ENCODE data around the gene GPR157.

GPR157 gene

DNA sequence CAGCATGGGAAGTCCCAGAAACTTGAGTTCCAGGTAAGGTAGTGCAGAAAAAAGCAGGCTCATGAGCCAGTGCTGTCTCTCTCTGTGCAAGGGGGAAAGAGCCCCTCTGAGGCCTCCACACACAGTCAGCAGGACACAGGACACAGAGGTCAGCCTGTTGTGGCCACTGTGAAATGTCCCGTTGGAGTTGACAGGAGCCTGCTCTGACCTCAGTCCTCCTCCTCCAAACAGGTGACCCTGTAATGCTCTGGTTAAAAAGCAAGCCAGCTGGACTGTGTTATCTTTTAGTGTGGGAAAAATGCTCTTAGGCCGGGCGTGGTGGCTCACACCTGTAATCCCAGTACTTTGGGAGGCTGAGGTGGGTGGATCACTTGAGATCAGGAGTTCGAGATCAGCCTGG lies 24.2 kb upstream of the GPR157 start:
- no peak for ATAC-seq (ENCODE audit: insufficient read depth, low read depth)
- no peaks in the 10 kb centered on the region for H3K79me2 ChIP-seq (ENCODE audit: insufficient read depth, low read length)
- no peaks in the 10 kb centered on the region for H3K4me1 ChIP-seq (ENCODE audit: insufficient read depth, low read length)
- DNase-seq, result no peak
- H3K9me3 ChIP-seq (ENCODE audit: insufficient read depth, low read length, severe bottlenecking), result no peaks in the 10 kb centered on the region
- H3K27ac ChIP-seq (ENCODE audit: low read length), result no peak overlapping the region
- no peak overlapping the region for H2AFZ ChIP-seq (ENCODE audit: low read depth, low read length)
- no peaks in the 10 kb centered on the region for H3K36me3 ChIP-seq (ENCODE audit: insufficient read depth, low read length)
- H3K27me3 ChIP-seq (ENCODE audit: insufficient read depth, low read length, poor library complexity), result no peaks in the 10 kb centered on the region
- no peaks in the 10 kb centered on the region for H4K20me1 ChIP-seq (ENCODE audit: insufficient read depth, low read length)
- H3K4me2 ChIP-seq (ENCODE audit: insufficient read depth, low read length), result no peak overlapping the region
- no peak overlapping the region for H3K9ac ChIP-seq (ENCODE audit: low read depth, low read length)
- no peak overlapping the region for H3K4me3 ChIP-seq (ENCODE audit: low read depth in 1 of 2, low read length in 2 of 2)
- TF ChIP-seq EZH2 (IDR thresholded peaks at IDR 0.05; ENCODE audit: borderline replicate concordance, low read depth, low read length, severe bottlenecking), result no peak
- TF ChIP-seq, protein P1, sequence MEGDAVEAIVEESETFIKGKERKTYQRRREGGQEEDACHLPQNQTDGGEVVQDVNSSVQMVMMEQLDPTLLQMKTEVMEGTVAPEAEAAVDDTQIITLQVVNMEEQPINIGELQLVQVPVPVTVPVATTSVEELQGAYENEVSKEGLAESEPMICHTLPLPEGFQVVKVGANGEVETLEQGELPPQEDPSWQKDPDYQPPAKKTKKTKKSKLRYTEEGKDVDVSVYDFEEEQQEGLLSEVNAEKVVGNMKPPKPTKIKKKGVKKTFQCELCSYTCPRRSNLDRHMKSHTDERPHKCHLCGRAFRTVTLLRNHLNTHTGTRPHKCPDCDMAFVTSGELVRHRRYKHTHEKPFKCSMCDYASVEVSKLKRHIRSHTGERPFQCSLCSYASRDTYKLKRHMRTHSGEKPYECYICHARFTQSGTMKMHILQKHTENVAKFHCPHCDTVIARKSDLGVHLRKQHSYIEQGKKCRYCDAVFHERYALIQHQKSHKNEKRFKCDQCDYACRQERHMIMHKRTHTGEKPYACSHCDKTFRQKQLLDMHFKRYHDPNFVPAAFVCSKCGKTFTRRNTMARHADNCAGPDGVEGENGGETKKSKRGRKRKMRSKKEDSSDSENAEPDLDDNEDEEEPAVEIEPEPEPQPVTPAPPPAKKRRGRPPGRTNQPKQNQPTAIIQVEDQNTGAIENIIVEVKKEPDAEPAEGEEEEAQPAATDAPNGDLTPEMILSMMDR (IDR thresholded peaks at IDR 0.05; ENCODE audit: borderline replicate concordance, extremely low read depth, low read length, poor library complexity, severe bottlenecking), result no peak

DNA sequence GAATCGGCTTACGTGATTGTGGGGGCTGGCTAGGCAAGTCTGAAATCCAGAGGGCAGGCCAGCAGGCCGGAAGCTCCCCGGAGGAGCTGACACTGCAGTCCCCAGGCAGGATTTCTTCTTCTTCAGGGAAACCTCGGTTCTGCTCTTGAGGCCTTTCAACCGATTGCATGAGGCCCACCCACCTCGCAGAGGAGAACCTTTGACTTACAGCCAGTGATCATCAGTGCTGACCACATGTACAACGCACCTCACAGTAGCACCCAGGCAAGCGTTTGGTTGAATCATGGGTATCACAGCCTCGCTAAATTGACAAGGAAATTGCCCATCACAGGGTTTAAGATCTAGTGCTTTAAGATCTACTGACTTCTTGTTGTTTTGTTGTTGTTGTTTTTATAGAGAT lies 23.6 kb upstream of the GPR157 start:
- Histone ChIP-seq H3K27me3 (ENCODE audit: insufficient read depth, low read length, poor library complexity) (no peaks in the 10 kb centered on the region), H2AFZ (ENCODE audit: low read depth, low read length) (no peak overlapping the region), H3K36me3 (ENCODE audit: insufficient read depth, low read length) (no peaks in the 10 kb centered on the region), H3K4me1 (ENCODE audit: insufficient read depth, low read length) (no peaks in the 10 kb centered on the region), H3K79me2 (ENCODE audit: insufficient read depth, low read length) (no peaks in the 10 kb centered on the region), H3K4me2 (ENCODE audit: insufficient read depth, low read length) (no peak overlapping the region), H3K9me3 (ENCODE audit: insufficient read depth, low read length, severe bottlenecking) (no peaks in the 10 kb centered on the region), H3K9ac (ENCODE audit: low read depth, low read length) (no peak overlapping the region), H3K27ac (ENCODE audit: low read length) (no peak overlapping the region), H3K4me3 (ENCODE audit: low read depth in 1 of 2, low read length in 2 of 2) (no peak overlapping the region), H4K20me1 (ENCODE audit: insufficient read depth, low read length) (no peaks in the 10 kb centered on the region)
- TF ChIP-seq EZH2 (IDR thresholded peaks at IDR 0.05; ENCODE audit: borderline replicate concordance, low read depth, low read length, severe bottlenecking), result no peak
- TF ChIP-seq, protein P1 (IDR thresholded peaks at IDR 0.05; ENCODE audit: borderline replicate concordance, extremely low read depth, low read length, poor library complexity, severe bottlenecking), result no peak
- ATAC-seq (ENCODE audit: insufficient read depth, low read depth), result no peak
- DNase-seq, result no peak

DNA sequence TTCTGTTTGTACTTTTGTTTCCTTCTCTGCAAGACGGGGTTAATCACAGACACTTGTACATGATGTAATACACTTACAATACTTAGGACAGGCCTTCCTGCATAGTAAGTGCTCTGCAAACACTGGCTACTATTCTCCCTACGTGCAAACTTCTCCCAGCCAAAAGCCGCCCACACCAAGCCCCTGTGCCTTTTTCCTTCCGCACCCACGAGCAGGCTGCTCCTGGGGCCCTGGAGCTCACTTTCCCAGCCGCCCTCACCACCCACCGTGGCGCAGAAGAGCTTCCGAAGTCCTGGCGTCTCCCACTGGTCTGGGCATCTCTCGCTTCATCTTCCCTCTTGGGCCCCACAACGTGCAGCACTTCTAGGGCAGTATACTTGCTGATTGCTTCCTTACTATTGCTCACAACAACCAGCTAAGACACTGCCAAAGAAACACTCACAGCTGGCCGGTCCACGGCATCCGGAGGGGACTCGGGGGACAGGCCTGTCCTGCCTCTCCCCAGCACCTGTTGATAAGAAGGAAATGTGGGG lies 22.5 kb upstream of the GPR157 start:
- DNase-seq, result no peak
- H3K27me3 ChIP-seq (ENCODE audit: insufficient read depth, low read length, poor library complexity), result no peaks in the 10 kb centered on the region
- no peak overlapping the region for H2AFZ ChIP-seq (ENCODE audit: low read depth, low read length)
- no peaks in the 10 kb centered on the region for H3K4me1 ChIP-seq (ENCODE audit: insufficient read depth, low read length)
- H3K9me3 ChIP-seq (ENCODE audit: insufficient read depth, low read length, severe bottlenecking), result no peaks in the 10 kb centered on the region
- no peak overlapping the region for H3K4me2 ChIP-seq (ENCODE audit: insufficient read depth, low read length)
- no peaks in the 10 kb centered on the region for H3K36me3 ChIP-seq (ENCODE audit: insufficient read depth, low read length)
- H3K79me2 ChIP-seq (ENCODE audit: insufficient read depth, low read length), result no peaks in the 10 kb centered on the region
- H4K20me1 ChIP-seq (ENCODE audit: insufficient read depth, low read length), result no peaks in the 10 kb centered on the region
- ATAC-seq (ENCODE audit: insufficient read depth, low read depth), result no peak
- no peak overlapping the region for H3K4me3 ChIP-seq (ENCODE audit: low read depth in 1 of 2, low read length in 2 of 2)
- TF ChIP-seq, protein P1 (IDR thresholded peaks at IDR 0.05; ENCODE audit: borderline replicate concordance, extremely low read depth, low read length, poor library complexity, severe bottlenecking), result no peak
- no peak for TF ChIP-seq EZH2 (IDR thresholded peaks at IDR 0.05; ENCODE audit: borderline replicate concordance, low read depth, low read length, severe bottlenecking)
- H3K27ac ChIP-seq (ENCODE audit: low read length), result no peak overlapping the region
- H3K9ac ChIP-seq (ENCODE audit: low read depth, low read length), result no peak overlapping the region

Data from DND-41 (cell line).